GM12872 (cell line): ENCODE measurements around the gene CDC42SE2.

ENCODE experiments used
- CTCF ChIP-seq: IDR thresholded peaks from 3 replicates; pipeline ENCODE4 v1.5.1; 2011; ENCODE audit warnings: low read depth, mild to moderate bottlenecking, low read length, moderate library complexity; ENCODE audit not compliant: insufficient read depth

Gene CDC42SE2

GRCh38 chr5:131400585-131400984, 136.7 kb downstream of the CDC42SE2 start:
- no peak for TF ChIP-seq CTCF

- TF ChIP-seq CTCF = no peak
Observed at GRCh38 chr5:131405674-131406073, 141.8 kb downstream of the CDC42SE2 start.

GRCh38 chr5:131406076-131406475, 142.2 kb downstream of the CDC42SE2 start:
- no peak for TF ChIP-seq CTCF

- no peak for TF ChIP-seq CTCF
Observed at GRCh38 chr5:131406975-131407638, 143.3 kb downstream of the CDC42SE2 start.

- TF ChIP-seq CTCF = no peak
Observed at GRCh38 chr5:131413605-131414559, 150.0 kb downstream of the CDC42SE2 start.

- no peak for TF ChIP-seq CTCF
Observed at GRCh38 chr5:131416729-131417128, 152.9 kb downstream of the CDC42SE2 start.

- TF ChIP-seq CTCF = peak; percentile 70
Observed at GRCh38 chr5:131417240-131417869, 153.5 kb downstream of the CDC42SE2 start.
